HepG2 (cell line): ENCODE results near the gene HABP4. TPM values are rescaled to one million over a fixed set of nuclear protein-coding genes. Genes with fewer than 3 reads are reported as not detected.
A peak's percentile ranks its signal among the peaks of the same experiment; 100 is the strongest.

Experiments
- AGO2 ChIP-seq: fragments of 200-400 bp; formaldehyde crosslinking; optimal IDR thresholded peaks from 2 replicates; pipeline ENCODE3; 2017; ENCODE audit warnings: mild to moderate bottlenecking, low read depth, low read length, moderate library complexity
- CEBPB ChIP-seq: IDR thresholded peaks from 2 replicates; pipeline ENCODE4 v1.6.1; 2011; ENCODE audit warnings: low read depth, low read length, improper control_type of control experiment, borderline replicate concordance
- ETV5 ChIP-seq: IDR thresholded peaks from 2 replicates; pipeline ENCODE4 v1.6.1; 2018; ENCODE audit warnings: missing biosample characterization, missing genetic modification reagents, inconsistent platforms, borderline replicate concordance
- KLF12 ChIP-seq: sonication (generic); formaldehyde crosslinking; IDR thresholded peaks from 2 replicates; pipeline ENCODE4 v1.4.0; 2020; ENCODE audit warnings: missing genetic modification reagents, borderline replicate concordance
- LRRFIP1 ChIP-seq: sonication (generic); formaldehyde crosslinking; conservative IDR thresholded peaks from 2 replicates; pipeline ENCODE4 v1.4.0; 2020; ENCODE audit warnings: missing genetic modification reagents
- NR1H2 ChIP-seq: sonication (generic); formaldehyde crosslinking; IDR thresholded peaks from 2 replicates; pipeline ENCODE4 v1.8.1; 2022; ENCODE audit warnings: low read depth, missing genetic modification reagents, borderline replicate concordance
- NR2F1 ChIP-seq, 2 experiments: fragments of 450-650 bp in 1 of 2; formaldehyde crosslinking in 1 of 2; IDR thresholded peaks; 2 replicates each; pipeline versions ENCODE4 v1.5.0 to v1.6.1; 2016 to 2020; ENCODE audit warnings: mild to moderate bottlenecking in 1 of 2, missing compliant biosample characterization in 1 of 2, missing genetic modification reagents in 1 of 2, moderate library complexity in 1 of 2
- ONECUT2 ChIP-seq: sonication (generic); formaldehyde crosslinking; IDR thresholded peaks from 2 replicates; pipeline ENCODE4 v1.4.0; 2020; ENCODE audit warnings: missing genetic modification reagents
- PREB ChIP-seq: sonication (generic); formaldehyde crosslinking; IDR thresholded peaks from 2 replicates; pipeline ENCODE4 v1.4.0; 2020; ENCODE audit warnings: missing genetic modification reagents
- RBFOX2 ChIP-seq: fragments of 200-400 bp; formaldehyde crosslinking; IDR thresholded peaks from 2 replicates; pipeline ENCODE4 v1.6.1; 2017; ENCODE audit warnings: low read depth, mild to moderate bottlenecking, low read length
- RXRA ChIP-seq: sonication (generic); formaldehyde crosslinking; IDR thresholded peaks from 2 replicates; pipeline ENCODE4 v1.5.1; 2020; ENCODE audit warnings: missing genetic modification reagents
- STAG1 ChIP-seq: sonication (generic); formaldehyde crosslinking; IDR thresholded peaks from 2 replicates; pipeline ENCODE4 v1.4.0; 2020; ENCODE audit warnings: missing genetic modification reagents
- ZBTB1 ChIP-seq: sonication (generic); formaldehyde crosslinking; IDR thresholded peaks from 2 replicates; pipeline ENCODE4 v1.4.0; 2020; ENCODE audit warnings: missing genetic modification reagents, borderline replicate concordance
- ZFP36L1 ChIP-seq: sonication (generic); formaldehyde crosslinking; IDR thresholded peaks from 2 replicates; pipeline ENCODE4 v1.8.0; 2022; ENCODE audit warnings: mild to moderate bottlenecking, missing genetic modification reagents, moderate library complexity
- ZNF24 ChIP-seq: fragments of 450-650 bp; IDR thresholded peaks from 2 replicates; pipeline ENCODE4 v1.6.1; 2017; ENCODE audit warnings: antibody characterized with exemption, mild to moderate bottlenecking
- ZNF34 ChIP-seq: sonication (generic); formaldehyde crosslinking; IDR thresholded peaks from 2 replicates; pipeline ENCODE4 v1.4.0; 2020; ENCODE audit warnings: mild to moderate bottlenecking, missing genetic modification reagents, borderline replicate concordance
- ZNF546 ChIP-seq: sonication (generic); formaldehyde crosslinking; conservative IDR thresholded peaks from 2 replicates; pipeline ENCODE4 v1.8.1; 2023; ENCODE audit warnings: mild to moderate bottlenecking, missing genetic modification reagents
- ZNF660 ChIP-seq: sonication (generic); formaldehyde crosslinking; IDR thresholded peaks from 2 replicates; pipeline ENCODE4 v1.5.1; 2020; ENCODE audit warnings: mild to moderate bottlenecking, low read depth, missing genetic modification reagents, borderline replicate concordance
- ZNF7 ChIP-seq: IDR thresholded peaks from 2 replicates; pipeline ENCODE4 v1.6.1; 2016; ENCODE audit warnings: missing biosample characterization, missing genetic modification reagents
- ZNF720 ChIP-seq: sonication (generic); formaldehyde crosslinking; IDR thresholded peaks from 2 replicates; pipeline ENCODE4 v1.4.0; 2020; ENCODE audit warnings: missing genetic modification reagents
- ZSCAN20 ChIP-seq: sonication (generic); formaldehyde crosslinking; IDR thresholded peaks from 2 replicates; pipeline ENCODE4 v1.4.0; 2020; ENCODE audit warnings: missing genetic modification reagents, mild to moderate bottlenecking, borderline replicate concordance
- polyA plus RNA-seq, 8 experiments: library from polyadenylated mRNA; depleted of rRNA in 3 of 8; stranded (reverse) in 7 of 8; unstranded in 1 of 8; fragments of >200 nt; fragmentation: Illumina TruSeq in 4 of 8; extraction: Trizol in 4 of 8; gene quantifications; 2 replicates each; pipeline versions ENCODE4 v1.2.1 to v1.2.3, GENCODE V29; 2011 to 2016; ENCODE audit warnings: low read depth in 4 of 8, missing spikeins in 1 of 8, mixed read lengths in 1 of 8; ENCODE audit not compliant: insufficient read depth in 1 of 8
- total RNA-seq, 5 experiments: library from RNA; depleted of rRNA; stranded (reverse); fragments of >200 nt; fragmentation: Illumina TruSeq; extraction: Trizol; gene quantifications; 2 replicates each; pipeline ENCODE4 v1.2.3, GENCODE V29; 2016; ENCODE audit warnings: low read depth in 1 of 5
- TF ChIP-seq, protein P1 (sequence below): sonication (generic); formaldehyde crosslinking; IDR thresholded peaks from 2 replicates; pipeline ENCODE4 v1.5.0; 2020; ENCODE audit warnings: mild to moderate bottlenecking, missing genetic modification reagents, borderline replicate concordance

HABP4 gene
- total and polyA plus RNA-seq, 2 of the 13 experiments (the other 11 are each of a cell fraction or from before 2014, with no cell fraction given): 14.3 to 26.6 TPM

- TF ChIP-seq LRRFIP1 (CRISPR knock-in tag): no peak
- no peak for TF ChIP-seq CEBPB
- TF ChIP-seq ZSCAN20: peak; percentile 74; the same call in 1 of the 2 replicates
- no peak for TF ChIP-seq NR1H2
- TF ChIP-seq, protein P1, sequence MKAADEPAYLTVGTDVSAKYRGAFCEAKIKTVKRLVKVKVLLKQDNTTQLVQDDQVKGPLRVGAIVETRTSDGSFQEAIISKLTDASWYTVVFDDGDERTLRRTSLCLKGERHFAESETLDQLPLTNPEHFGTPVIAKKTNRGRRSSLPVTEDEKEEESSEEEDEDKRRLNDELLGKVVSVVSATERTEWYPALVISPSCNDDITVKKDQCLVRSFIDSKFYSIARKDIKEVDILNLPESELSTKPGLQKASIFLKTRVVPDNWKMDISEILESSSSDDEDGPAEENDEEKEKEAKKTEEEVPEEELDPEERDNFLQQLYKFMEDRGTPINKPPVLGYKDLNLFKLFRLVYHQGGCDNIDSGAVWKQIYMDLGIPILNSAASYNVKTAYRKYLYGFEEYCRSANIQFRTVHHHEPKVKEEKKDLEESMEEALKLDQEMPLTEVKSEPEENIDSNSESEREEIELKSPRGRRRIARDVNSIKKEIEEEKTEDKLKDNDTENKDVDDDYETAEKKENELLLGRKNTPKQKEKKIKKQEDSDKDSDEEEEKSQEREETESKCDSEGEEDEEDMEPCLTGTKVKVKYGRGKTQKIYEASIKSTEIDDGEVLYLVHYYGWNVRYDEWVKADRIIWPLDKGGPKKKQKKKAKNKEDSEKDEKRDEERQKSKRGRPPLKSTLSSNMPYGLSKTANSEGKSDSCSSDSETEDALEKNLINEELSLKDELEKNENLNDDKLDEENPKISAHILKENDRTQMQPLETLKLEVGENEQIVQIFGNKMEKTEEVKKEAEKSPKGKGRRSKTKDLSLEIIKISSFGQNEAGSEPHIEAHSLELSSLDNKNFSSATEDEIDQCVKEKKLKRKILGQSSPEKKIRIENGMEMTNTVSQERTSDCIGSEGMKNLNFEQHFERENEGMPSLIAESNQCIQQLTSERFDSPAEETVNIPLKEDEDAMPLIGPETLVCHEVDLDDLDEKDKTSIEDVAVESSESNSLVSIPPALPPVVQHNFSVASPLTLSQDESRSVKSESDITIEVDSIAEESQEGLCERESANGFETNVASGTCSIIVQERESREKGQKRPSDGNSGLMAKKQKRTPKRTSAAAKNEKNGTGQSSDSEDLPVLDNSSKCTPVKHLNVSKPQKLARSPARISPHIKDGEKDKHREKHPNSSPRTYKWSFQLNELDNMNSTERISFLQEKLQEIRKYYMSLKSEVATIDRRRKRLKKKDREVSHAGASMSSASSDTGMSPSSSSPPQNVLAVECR (CRISPR knock-in tag): peak; percentile 60; the same call in 1 of the 2 replicates
- TF ChIP-seq AGO2: peak; percentile 95
- TF ChIP-seq ZNF720 (CRISPR knock-in tag): no peak
- TF ChIP-seq NR2F1 (CRISPR knock-in tag; IDR thresholded peaks at IDR 0.05): no peak
- TF ChIP-seq ZNF24: no peak
- peak; percentile 50; the same call in 1 of the 2 replicates for TF ChIP-seq ETV5
- TF ChIP-seq KLF12 (CRISPR knock-in tag): peak; percentile 5; the same call in 1 of the 2 replicates
- TF ChIP-seq STAG1 (CRISPR knock-in tag): no peak; the same call in 1 of the 2 replicates
- TF ChIP-seq ONECUT2 (CRISPR knock-in tag): no peak
- TF ChIP-seq ZNF34 (CRISPR knock-in tag): peak; percentile 58; the same call in 1 of the 2 replicates
- TF ChIP-seq PREB: no peak
- 0 out of 2 replicates have a peak, but pooled peaks have one; percentile 28 for TF ChIP-seq ZFP36L1 (CRISPR knock-in tag)
- no peak for TF ChIP-seq ZNF546 (CRISPR knock-in tag)
- TF ChIP-seq ZBTB1 (CRISPR knock-in tag): no peak
- TF ChIP-seq ZNF7 (CRISPR knock-in tag): no peak
- TF ChIP-seq RXRA: 0 out of 2 replicates have a peak, but pooled peaks have one; percentile 32
- TF ChIP-seq ZNF660 (CRISPR knock-in tag): no peak
- peak; percentile 93 for TF ChIP-seq RBFOX2
Measured at GRCh38 chr9:96418920-96419690, 30.9 kb upstream of the HABP4 start (continued).
